ENCODE data around the gene ZNF507.
"Not testable (repeated sequence)": the region's sequence is repeated elsewhere in the genome, so short reads cannot be mapped to it uniquely, and the experiment has no call there.

Gene ZNF507

DNA sequence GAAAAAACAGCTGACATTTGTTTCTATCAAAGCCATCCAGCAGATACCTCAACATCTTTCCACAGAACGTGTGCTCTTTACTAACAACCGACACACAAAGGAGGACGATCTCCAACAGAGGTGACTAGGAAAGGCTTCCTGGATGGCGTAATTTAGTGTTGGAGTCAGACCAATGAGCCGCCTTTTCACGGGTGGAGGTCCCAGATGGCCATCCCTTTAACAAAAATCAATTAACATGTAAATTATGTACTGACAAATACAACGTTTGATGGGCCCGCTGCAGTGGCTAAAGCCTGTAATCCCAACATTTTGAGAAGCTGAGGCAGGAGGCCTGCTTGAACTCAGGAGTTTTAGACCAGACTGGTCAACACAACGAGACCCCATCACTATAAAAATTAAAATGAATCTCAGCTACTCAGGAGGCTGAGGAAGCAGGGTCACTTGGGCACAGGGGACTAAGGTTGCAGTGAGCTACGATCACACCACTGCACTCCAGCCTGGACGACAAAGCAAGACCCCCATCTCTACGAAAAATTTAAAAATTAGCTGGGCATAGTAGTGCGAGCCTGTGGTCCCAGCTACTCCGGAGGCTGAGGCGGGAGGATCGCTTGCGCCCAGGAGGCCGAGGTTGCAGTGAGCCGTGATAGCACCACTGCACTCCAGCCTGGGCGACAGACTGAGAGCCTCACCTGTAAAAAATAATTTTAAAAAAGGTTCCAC is 59.0 kb downstream of the ZNF507 start:
- Mint-ChIP-seq H3K27ac (peak overlapping the region; percentile 94), H3K9me3 (no peaks in the 10 kb centered on the region), H3K27me3 (no peaks in the 10 kb centered on the region), H3K36me3 (ENCODE audit: low read depth) (peaks cover 29% of the 10 kb centered on the region), H3K4me3 (peak overlapping the region; percentile 88), H3K4me1 (ENCODE audit: low read depth) (peaks cover 29% of the 10 kb centered on the region)
- peak; percentile 36 for DNase-seq

DNA sequence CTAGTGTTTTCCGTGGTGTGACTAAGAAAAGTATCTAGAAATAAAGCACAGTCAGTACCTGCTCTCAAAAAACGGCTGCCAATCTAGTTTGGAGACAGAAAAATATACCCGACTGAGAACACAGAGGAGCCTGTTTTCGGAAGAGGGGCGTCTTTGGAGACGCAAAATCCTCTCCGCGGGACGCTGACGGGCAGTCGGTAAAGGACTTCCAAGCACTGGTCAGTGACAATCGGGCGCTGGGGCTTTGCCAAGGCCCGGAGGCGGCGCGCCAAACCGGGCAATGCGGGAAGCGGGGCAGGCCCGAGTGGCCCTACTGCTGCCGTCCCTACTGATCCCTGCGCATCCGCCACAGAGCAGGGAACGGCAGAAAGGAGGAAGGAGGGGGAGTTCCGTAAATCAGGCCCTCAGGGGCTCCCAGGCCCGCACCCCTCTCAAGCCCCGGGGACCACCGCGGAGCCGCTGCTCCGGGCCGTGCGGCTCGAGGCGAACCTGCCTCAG is 59.6 kb downstream of the ZNF507 start:
- Mint-ChIP-seq H3K9me3 (no peaks in the 10 kb centered on the region), H3K4me3 (peak overlapping the region; percentile 88), H3K4me1 (ENCODE audit: low read depth) (peaks cover 29% of the 10 kb centered on the region), H3K27me3 (no peaks in the 10 kb centered on the region), H3K27ac (peak overlapping the region; percentile 94), H3K36me3 (ENCODE audit: low read depth) (peaks cover 35% of the 10 kb centered on the region)
- DNase-seq = no peak

DNA sequence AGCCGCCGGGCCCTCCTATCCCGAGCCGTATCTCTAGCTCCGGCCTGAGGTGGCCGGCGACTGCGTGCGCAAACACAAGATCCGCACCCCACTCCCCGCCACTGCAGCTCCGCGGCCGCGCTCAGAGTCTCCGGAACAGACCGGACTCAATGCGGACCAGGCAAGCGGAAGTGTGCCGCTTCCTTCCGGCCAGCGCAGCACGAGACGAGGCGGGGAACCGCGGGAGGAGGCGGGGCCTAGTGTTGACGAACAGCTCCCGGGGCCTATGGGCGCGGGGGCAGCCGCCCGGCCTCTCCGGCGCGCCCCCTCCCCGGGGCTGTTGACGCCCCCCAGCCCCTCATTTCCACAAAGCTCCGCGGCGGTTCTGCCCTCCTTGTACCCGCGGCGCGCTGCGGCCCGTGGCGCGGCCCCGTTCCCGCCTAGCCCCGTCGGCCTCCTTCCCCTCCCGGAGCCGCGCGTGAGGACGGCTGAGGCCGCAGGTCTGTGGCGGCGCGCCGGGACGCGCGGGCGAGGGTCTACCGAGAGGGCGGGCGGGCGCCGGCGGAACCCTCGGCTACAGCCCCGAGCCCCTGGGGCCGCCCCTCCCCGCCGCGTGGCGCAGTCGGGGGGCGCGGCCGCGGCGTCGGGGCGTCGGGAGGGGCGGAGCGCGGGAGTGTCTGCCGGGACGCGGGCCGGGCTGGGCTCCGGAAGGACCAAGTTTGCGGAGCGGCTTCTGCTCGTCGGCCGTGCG is 60.2 kb downstream of the ZNF507 start, which contains the start of gene DPY19L3:
DPY19L3 (plus strand) TSS at position 340 of the 730 bp plus-strand sequence. CDS start 2,484 bp downstream, outside the sequence.
- H3K9me3 Mint-ChIP-seq = no peaks in the 10 kb centered on the region
- peak; percentile 97 for DNase-seq
- no peaks in the 10 kb centered on the region for H3K27me3 Mint-ChIP-seq
- H3K36me3 Mint-ChIP-seq (ENCODE audit: low read depth) = peaks cover 41% of the 10 kb centered on the region
- peak within 1 kb of the TSS; percentile 88 for H3K4me3 Mint-ChIP-seq
- H3K4me1 Mint-ChIP-seq (ENCODE audit: low read depth) = peaks cover 29% of the 10 kb centered on the region
- H3K27ac Mint-ChIP-seq = peak within 1 kb of the TSS; percentile 94

DNA sequence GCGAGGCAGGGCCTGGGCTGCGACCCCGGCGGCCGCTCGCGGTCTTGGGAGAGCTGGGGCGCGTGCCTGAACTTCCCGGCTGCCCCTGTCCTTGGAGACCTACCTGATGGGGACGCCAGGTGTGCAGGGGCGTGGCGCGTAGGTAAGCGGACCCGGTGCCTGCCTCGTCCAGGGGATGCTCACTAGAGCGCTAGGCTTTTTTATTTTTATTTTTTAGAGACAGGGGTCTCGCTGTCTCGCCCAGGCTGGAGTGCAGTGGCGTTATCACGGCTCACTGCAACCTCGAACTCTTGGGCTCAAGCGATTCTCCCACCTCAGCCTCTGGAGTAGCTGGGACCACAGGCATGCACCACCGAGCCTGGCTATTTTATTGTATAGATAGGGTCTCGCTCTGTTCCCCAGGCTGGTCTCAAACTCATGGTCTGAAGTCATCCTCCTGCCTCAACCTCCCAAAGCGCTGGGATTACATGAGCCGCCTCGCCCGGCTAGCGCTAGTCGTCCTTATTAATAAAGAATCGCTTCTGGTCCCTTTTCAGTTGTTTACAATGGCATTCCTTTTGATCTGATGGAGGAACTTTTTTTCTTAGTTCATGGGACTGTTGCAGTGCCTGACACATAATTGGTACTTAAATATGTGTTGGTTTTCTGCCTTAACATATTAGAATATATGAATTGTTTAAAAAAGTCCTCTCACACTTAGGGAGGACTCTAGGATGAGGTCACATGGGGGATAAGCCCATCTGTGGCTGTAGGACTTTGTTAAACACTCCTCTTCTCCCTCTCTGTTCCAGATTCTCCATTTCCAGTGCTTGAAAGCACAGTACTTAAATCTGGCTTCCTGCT is 61.0 kb downstream of the ZNF507 start:
- Mint-ChIP-seq H3K9me3 (no peaks in the 10 kb centered on the region), H3K4me3 (peak overlapping the region; percentile 80), H3K4me1 (ENCODE audit: low read depth) (peaks cover 27% of the 10 kb centered on the region), H3K27ac (peak overlapping the region; percentile 85), H3K36me3 (ENCODE audit: low read depth) (peaks cover 48% of the 10 kb centered on the region), H3K27me3 (no peaks in the 10 kb centered on the region)
- DNase-seq = no peak

DNA sequence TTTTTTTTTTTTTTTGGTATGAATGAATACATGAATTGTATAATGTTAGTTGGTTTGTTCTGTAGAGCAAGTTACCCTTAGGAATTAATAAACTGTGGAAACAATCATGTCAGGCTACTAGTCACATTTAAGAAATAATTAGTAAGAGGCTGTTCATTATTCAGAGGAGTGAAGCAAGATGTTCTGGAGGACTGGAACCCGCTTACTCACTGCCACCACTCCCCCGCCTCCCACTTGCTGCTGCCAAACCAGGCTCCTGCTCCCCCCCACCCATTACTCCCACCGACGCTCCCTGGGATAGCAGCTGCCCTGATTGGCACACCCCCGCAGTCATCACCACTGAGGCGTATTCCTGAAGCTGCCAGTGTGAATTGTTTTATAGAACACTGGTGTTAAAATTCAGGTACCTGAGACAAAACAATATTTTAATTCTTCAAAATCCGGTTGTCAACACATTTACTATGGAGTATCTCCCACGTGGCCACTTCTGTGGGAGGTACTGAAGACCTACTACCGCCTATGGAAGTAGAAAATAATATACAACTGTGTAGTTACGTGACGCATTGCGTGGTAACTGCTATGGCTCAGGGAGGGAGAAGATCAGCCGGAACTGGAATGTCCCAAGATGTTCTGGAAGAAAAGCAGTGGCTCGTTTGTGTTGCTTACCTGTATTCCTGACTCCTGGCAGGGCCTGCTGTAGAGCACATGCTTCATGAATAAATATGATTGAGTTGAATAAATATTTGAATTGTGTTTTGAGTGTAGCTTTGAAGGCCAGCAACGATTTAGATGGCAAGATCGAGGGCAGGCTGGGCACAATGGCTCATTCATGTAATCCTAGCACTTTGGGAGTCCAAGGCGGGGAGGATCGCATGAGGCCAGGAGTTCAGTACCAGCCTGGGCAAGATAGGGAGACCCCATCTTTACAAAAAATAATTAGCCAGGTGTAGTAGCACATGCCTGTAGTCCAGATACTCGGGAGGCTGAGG is 61.9 kb downstream of the ZNF507 start:
- Mint-ChIP-seq H3K27ac (peak overlapping the region; percentile 85), H3K4me3 (peak overlapping the region; percentile 80), H3K27me3 (no peaks in the 10 kb centered on the region), H3K4me1 (ENCODE audit: low read depth) (peaks cover 27% of the 10 kb centered on the region), H3K36me3 (ENCODE audit: low read depth) (peaks cover 56% of the 10 kb centered on the region), H3K9me3 (no peaks in the 10 kb centered on the region)
- DNase-seq = no peak

DNA sequence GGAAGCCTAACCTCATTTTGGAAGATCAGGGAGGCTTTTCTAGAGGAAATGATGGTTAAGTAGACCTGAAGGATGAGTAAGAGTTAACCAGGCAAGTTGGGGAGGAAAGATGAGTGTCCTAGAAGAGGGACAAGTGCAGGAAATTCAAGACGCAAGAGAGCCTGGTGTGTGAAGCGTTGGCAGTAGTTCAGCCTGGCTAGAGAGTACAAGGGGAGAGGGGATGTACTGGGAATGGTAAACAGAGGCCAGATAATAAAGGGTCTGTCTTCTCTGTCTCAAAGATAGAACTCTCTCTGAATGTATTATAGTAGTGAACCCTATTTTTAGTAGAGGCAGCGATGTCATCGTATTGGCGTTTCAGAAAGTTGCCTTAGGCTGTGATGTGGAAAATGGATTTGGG is 69.8 kb downstream of the ZNF507 start:
- peaks cover 64% of the 10 kb centered on the region for H3K36me3 Mint-ChIP-seq (ENCODE audit: low read depth)
- no peaks in the 10 kb centered on the region for H3K27me3 Mint-ChIP-seq
- H3K27ac Mint-ChIP-seq = no peak overlapping the region
- no peaks in the 10 kb centered on the region for H3K4me1 Mint-ChIP-seq (ENCODE audit: low read depth)
- no peak overlapping the region for H3K4me3 Mint-ChIP-seq
- no peaks in the 10 kb centered on the region for H3K9me3 Mint-ChIP-seq
- DNase-seq = no peak

DNA sequence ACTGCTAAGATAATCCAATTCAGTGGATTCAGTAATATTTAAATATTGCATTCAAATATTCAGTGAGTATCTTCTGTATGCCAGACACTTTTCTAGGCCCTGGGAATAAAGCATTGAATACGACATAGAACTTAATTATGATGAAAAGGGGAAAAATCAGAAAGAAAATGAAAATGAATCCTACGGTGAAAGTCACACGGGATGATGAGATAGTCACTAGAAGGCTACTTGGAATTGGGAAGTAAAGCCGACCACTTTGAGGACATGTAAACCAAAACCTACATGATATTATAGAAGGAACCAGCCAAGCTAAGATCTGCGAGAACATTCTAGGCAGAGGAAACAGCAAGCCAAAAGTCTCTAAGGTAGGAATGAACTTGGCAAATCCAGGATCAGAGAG is 70.3 kb downstream of the ZNF507 start:
- H3K4me1 Mint-ChIP-seq (ENCODE audit: low read depth) = no peaks in the 10 kb centered on the region
- DNase-seq = no peak
- H3K36me3 Mint-ChIP-seq (ENCODE audit: low read depth) = peaks cover 61% of the 10 kb centered on the region
- no peaks in the 10 kb centered on the region for H3K9me3 Mint-ChIP-seq
- no peak overlapping the region for H3K4me3 Mint-ChIP-seq
- no peak overlapping the region for H3K27ac Mint-ChIP-seq
- no peaks in the 10 kb centered on the region for H3K27me3 Mint-ChIP-seq

DNA sequence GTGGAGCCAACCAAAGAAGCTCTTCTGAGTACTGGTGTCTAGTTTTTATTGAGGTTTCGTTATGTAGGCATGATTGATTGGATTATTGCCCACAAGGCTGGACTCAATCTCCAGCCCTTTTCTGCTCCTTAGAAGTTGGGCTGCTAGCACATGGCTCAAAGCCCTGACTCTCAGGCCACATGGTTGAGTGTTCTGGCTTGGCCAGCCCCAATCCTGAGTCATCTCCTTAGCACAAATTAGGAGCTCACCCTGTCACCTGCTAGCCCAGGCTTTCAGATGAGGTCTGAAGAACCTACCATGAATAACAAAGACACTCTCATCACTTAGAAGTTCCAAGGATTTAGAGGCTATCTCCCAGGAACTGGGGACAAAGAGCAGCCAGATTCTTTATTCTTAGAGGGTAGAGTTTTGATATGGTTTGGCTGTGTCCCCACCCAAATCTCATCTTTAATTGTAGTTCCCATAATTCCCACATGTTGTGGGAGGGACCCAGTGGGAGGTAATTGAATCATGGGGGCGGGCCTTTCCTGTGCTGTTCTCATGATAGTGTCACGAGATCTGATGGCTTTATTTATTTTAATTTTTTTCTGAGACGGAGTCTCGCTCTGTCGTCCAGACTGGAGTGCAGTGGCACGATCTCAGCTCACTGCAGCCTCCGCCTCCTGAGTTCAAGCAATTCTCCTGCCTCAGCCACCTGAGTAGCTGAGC is 71.5 kb downstream of the ZNF507 start:
- H3K9me3 Mint-ChIP-seq = no peaks in the 10 kb centered on the region
- peaks cover 50% of the 10 kb centered on the region for H3K36me3 Mint-ChIP-seq (ENCODE audit: low read depth)
- no peaks in the 10 kb centered on the region for H3K27me3 Mint-ChIP-seq
- DNase-seq = no peak
- H3K4me3 Mint-ChIP-seq = no peak overlapping the region
- peaks cover 7% of the 10 kb centered on the region for H3K4me1 Mint-ChIP-seq (ENCODE audit: low read depth)
- no peak overlapping the region for H3K27ac Mint-ChIP-seq

DNA sequence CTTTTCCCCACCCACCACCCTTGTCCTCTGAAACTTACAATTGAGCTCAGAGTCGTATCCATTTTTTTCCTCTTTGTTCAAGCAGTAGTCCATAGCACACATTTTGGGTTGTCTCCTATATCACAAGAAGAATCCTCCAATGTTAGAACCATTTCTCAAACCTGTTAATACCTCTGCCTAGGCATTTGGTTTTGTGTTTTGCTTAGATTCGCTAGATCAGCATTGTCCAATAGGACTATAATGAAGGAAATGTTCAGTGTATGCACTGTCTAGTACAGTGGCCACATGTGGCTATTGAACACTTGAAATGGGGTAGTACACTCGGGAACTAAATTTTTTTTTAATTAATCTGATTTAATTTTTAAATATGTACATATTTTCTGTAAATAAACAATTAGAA is 72.7 kb downstream of the ZNF507 start:
- no peak overlapping the region for H3K27ac Mint-ChIP-seq
- DNase-seq = no peak
- peaks cover 12% of the 10 kb centered on the region for H3K4me1 Mint-ChIP-seq (ENCODE audit: low read depth)
- peaks cover 40% of the 10 kb centered on the region for H3K36me3 Mint-ChIP-seq (ENCODE audit: low read depth)
- no peaks in the 10 kb centered on the region for H3K27me3 Mint-ChIP-seq
- no peak overlapping the region for H3K4me3 Mint-ChIP-seq
- H3K9me3 Mint-ChIP-seq = no peaks in the 10 kb centered on the region

DNA sequence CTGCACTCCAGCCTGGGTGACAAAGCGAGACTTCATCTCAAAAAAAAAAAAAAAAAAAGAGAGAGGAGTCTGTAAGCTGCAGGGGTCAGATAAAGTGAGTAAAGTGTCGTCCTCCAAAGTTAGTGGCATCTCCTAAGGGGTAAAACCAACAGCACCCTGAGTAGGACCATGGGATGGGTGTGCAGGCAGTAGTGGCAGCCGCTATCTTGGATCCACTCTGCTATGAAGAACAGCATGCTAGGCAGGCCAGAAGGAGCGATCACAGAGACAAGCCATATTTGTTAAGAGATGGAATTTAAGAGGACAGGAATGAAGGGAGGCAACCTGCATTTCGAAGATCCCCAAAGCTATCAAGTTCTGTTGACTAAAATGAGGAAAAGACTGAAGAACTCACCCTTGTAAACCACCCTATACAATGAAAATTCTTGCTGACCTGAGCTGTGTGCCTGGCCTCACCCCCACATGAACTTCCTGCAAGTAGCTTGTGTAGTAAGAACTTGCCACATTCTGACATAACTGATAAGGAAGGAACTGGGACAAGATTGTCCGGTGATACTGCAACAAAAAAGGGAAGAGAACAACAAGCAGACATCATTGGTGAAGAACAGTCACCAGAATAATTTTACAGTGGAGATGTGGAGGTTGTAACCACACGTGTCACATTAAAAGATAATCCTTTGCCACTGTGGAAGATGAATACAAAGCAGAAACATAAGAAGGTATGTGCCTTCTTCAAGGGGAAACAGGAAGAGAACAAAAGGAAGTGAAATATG is 76.4 kb downstream of the ZNF507 start:
- no peak for DNase-seq
- Mint-ChIP-seq H3K27me3 (no peaks in the 10 kb centered on the region), H3K4me1 (ENCODE audit: low read depth) (peaks cover 12% of the 10 kb centered on the region), H3K9me3 (no peaks in the 10 kb centered on the region), H3K36me3 (ENCODE audit: low read depth) (peaks cover 19% of the 10 kb centered on the region), H3K4me3 (no peak overlapping the region), H3K27ac (peak overlapping the region; percentile 53)

DNA sequence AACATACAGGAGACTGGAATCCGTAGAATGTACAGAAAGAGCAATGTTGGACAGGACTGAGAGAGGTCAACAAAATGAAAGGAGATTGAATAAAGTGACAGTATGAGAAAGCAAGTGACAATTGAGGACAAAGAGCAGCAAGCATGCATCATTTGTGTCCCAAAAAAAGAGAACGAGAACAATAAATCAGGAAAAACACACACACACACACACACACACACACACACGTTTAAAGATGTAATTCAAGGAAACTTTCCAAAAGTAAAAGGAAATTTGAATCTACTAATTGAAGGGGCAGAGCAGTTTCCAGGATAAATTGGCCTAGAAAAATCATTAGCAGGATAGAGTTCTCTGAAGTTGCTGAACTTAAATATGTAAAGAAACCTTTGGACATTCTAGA is 77.0 kb downstream of the ZNF507 start:
- Mint-ChIP-seq H3K27ac (no peak overlapping the region), H3K4me1 (ENCODE audit: low read depth) (peaks cover 12% of the 10 kb centered on the region), H3K4me3 (no peak overlapping the region), H3K27me3 (no peaks in the 10 kb centered on the region), H3K9me3 (no peaks in the 10 kb centered on the region), H3K36me3 (ENCODE audit: low read depth) (peaks cover 18% of the 10 kb centered on the region)
- no peak for DNase-seq

DNA sequence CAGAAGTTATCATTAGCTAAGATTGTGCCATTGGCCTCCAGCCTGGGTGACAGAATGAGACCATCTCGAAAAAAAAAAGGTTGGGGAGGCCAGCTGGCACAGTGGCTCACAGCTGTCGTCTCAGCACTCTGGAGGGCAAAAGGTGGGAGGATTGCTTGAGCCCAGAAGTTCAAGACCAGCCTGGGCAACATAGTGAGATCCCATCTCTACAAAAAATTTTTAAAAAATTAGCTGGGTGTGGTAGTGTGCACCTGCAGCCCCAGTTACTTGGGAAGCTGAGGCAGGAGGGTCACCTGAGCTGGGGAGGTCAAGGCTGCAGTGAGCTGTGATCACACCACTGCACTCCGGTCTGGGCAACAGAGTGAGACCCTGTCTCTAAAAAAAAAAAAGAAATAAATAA is 78.5 kb downstream of the ZNF507 start:
- DNase-seq, H3K27ac Mint-ChIP-seq, H3K4me3 Mint-ChIP-seq, H3K9me3 Mint-ChIP-seq, H3K27me3 Mint-ChIP-seq: not testable (repeated sequence)
- H3K36me3 Mint-ChIP-seq (ENCODE audit: low read depth) = peaks cover 17% of the 10 kb centered on the region
- H3K4me1 Mint-ChIP-seq (ENCODE audit: low read depth) = peaks cover 12% of the 10 kb centered on the region
